Gastrocnemius medialis (tissue), 4 donors: Measurements from ENCODE around the gene SYVN1.

ENCODE experiments used
- CTCF ChIP-seq, 5 experiments: fragments of 450-650 bp in 3 of 5; fragments of 200-600 bp in 2 of 5; sonication (generic) in 2 of 5; IDR thresholded peaks in 4 of 5; conservative IDR thresholded peaks in 1 of 5; 1 replicate in 4 of 5; 2 replicates in 1 of 5; pipeline ENCODE4 v1.5.1; 2016 to 2019; ENCODE audit warnings: antibody characterized with exemption in 5 of 5, mild to moderate bottlenecking in 3 of 5, moderate library complexity in 3 of 5
- POLR2A ChIP-seq, 2 donors: fragments of 450-650 bp; IDR thresholded peaks; one replicate each; pipeline ENCODE4 v1.6.1; 2017; ENCODE audit warnings: antibody characterized with exemption in 2 of 2, mild to moderate bottlenecking in 2 of 2, moderate library complexity in 2 of 2

GRCh38 chr11:65132238-65132987 is 1.9 kb downstream of the SYVN1 start:
- TF ChIP-seq CTCF (IDR thresholded peaks at IDR 0.05 in 4 of 5, conservative IDR thresholded peaks at IDR 0.05 in 1 of 5) (no peak), POLR2A (IDR thresholded peaks at IDR 0.05) (no peak)
